Measurements from ENCODE around the gene TTYH2. TPM values are rescaled to one million over a fixed set of nuclear protein-coding genes. Genes with fewer than 3 reads are reported as not detected.
A peak's percentile ranks its signal among the peaks of the same experiment; 100 is the strongest.

Gene TTYH2
- total and polyA plus RNA-seq, 12 donors: 8.6 to 36.3 (median 24.8) TPM

DNA sequence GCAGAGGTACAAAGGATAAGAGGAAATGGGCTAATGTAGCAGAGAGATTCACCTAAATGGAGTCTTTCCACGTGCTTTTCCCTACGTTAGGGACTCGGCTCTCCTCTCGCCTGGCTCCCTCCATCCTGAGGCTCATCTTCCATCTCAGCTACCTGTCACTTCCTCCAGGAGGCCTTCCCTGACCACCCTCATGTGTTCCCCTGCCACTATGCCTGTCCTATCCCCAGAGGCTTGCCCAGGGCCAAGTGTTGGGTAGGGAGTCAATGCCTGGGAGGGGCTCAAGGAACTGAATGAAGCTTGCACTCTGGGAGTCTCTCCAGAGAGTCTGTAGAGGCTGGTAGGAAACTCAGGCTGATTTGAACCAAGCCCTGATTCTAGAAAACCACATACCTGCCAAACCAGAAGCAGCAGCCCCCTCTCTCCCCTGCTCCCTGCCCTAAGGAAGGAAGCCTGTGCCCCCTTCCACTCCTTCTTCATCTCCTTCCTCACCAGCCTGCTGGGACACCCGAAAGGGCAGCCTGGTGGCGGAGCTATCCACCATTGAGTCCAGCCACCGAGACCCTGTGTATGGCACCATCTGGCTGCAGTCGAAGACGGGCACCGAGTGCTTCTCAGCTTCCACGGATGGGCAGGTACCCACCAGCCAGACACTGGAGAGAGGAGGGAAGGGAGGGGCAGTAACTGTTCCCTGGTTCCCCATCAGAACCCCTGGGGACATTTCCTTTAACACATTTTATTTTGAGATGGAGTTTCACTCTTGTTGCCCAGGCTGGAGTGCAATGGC is 86.0 kb downstream of the TTYH2 start:
- peaks cover 0 to 5% (median 0%) of the 10 kb centered on the region in 7 donors for H3K27me3 ChIP-seq
- no peak overlapping the region for H3K27ac ChIP-seq
- no peak for DNase-seq
- no peak for TF ChIP-seq CTCF (IDR thresholded peaks at IDR 0.05)
- H3K4me1 ChIP-seq: peaks cover 0 to 22% (median 8%) of the 10 kb centered on the region in 9 donors
- no peak overlapping the region for H3K4me3 ChIP-seq
- intact Hi-C loops (cut with DNase I): loop anchor here in 8 of 10 donors (2.0 to 10.0 kb wide), 8 partner anchors 58 to 195 kb away; partner anchors contain the start of genes TTYH2 (in 3 of the 8) and BTBD17 (in 2 of the 8)
- 88 to 89% methylated on average over 11 of the region's 11 CpGs for WGBS, 2 donors
- no peak for ATAC-seq
- H3K9me3 ChIP-seq: peaks cover 0 to 3% (median 0%) of the 10 kb centered on the region in 11 donors
- H3K36me3 ChIP-seq: no peaks in the 10 kb centered on the region

GRCh38 chr17:74303305-74303704 is 89.9 kb downstream of the TTYH2 start:
- 90 to 92% methylated on average over 8 of the region's 8 CpGs for WGBS, 2 donors
- DNase-seq (no peak), ATAC-seq (no peak)
- H3K27ac ChIP-seq: no peak overlapping the region
- H3K4me1 ChIP-seq: peaks cover 0 to 12% (median 3%) of the 10 kb centered on the region in 9 donors
- peaks cover 0 to 11% (median 0%) of the 10 kb centered on the region in 11 donors for H3K9me3 ChIP-seq
- no peak for TF ChIP-seq CTCF (IDR thresholded peaks at IDR 0.05)
- no peaks in the 10 kb centered on the region for H3K36me3 ChIP-seq
- intact Hi-C loops (cut with DNase I): loop anchor here in 8 of 10 donors (2.0 to 10.0 kb wide), 8 partner anchors 54 to 191 kb away; partner anchors contain the start of gene BTBD17 (in 3 of the 8)
- no peak overlapping the region for H3K4me3 ChIP-seq
- H3K27me3 ChIP-seq: peaks cover 0 to 5% (median 0%) of the 10 kb centered on the region in 7 donors

DNA sequence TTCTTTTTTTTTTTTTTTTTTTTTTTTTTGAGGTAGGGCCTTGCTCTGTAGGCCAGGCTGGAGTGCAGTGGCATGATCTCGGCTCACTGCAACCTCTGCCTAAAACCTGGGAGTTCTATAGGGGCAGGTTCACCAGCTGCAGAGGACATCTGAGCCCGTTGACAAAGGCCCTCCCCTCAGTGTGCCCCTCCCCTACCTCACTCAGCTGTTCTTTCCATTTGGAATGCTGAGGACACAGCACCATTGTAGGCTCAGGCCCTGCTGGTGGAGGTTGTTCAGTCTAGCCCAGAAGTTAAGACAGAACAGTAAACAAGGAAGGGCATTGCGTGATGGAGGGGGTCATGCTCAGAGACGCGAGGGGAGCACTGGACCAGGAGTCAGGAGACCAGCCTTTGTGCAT is 90.8 kb downstream of the TTYH2 start:
- Histone ChIP-seq H3K27ac (no peak overlapping the region), H3K36me3 (no peaks in the 10 kb centered on the region), H3K27me3 (peaks cover 0 to 5% (median 0%) of the 10 kb centered on the region in 7 donors), H3K9me3 (peaks cover 0 to 11% (median 0%) of the 10 kb centered on the region in 11 donors), H3K4me1 (peaks cover 0 to 14% (median 4%) of the 10 kb centered on the region in 9 donors), H3K4me3 (no peak overlapping the region)
- WGBS, 2 donors: 77 to 85% methylated on average over 5 of the region's 5 CpGs
- TF ChIP-seq CTCF (IDR thresholded peaks at IDR 0.05): no peak
- intact Hi-C loops (cut with DNase I): loop anchor here in 7 of 10 donors (2.0 to 10.0 kb wide), 7 partner anchors 53 to 191 kb away; partner anchors contain the start of gene BTBD17 (in 3 of the 7)
- DNase-seq (no peak), ATAC-seq (no peak)

DNA sequence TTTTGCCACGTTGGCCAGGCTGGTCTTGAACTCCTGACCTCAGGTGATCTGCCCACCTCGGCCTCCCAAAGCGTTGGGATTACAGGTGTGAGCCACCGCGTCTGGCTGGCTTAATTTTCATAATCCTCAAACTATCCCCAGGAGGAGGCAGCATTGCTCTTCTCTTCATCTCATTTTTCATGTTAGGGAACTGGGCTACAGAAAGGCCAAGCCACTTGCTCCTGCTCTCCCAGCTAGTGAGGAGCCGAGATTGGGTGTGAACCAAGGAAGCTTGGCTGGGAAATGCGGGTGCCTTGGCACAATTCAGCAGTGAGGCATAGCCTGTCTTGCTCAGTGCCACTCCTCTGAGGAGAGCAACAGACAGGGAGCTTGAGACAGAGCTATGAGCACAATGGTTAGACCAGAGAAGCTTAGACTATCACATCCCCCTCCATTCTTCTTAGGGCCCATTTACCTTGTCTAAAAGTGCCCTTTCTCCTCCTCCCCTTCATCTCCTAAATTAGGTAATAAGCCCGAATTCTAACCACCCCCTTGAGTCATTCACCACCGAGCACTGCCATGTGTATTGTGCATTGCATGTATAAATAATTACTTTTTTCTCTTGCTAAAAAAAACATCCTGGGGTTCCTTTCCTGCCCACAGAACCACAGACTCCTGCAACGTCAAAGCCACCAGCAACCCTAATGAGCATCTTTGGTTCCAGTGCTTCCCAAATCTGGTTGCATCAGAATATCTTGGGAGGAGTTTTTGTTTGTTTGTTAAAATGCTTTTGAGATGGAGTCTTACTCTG is 92.7 kb downstream of the TTYH2 start:
- no peak overlapping the region for H3K27ac ChIP-seq
- H3K9me3 ChIP-seq: peaks cover 0 to 11% (median 0%) of the 10 kb centered on the region in 11 donors
- DNase-seq (no peak), ATAC-seq (peak in 1 of 8 donors; percentile 21)
- H3K4me3 ChIP-seq: no peak overlapping the region
- H3K27me3 ChIP-seq: no peaks in the 10 kb centered on the region
- peaks cover 0 to 14% (median 4%) of the 10 kb centered on the region in 9 donors for H3K4me1 ChIP-seq
- WGBS, 2 donors: 64 to 79% methylated on average over 10 of the region's 10 CpGs
- intact Hi-C loops (cut with DNase I): loop anchor here in 6 of 10 donors (2.0 to 10.0 kb wide), 4 partner anchors 46 to 189 kb away; partner anchors contain the start of gene BTBD17 (in 2 of the 6)
- no peaks in the 10 kb centered on the region for H3K36me3 ChIP-seq
- TF ChIP-seq CTCF (IDR thresholded peaks at IDR 0.05): peak in 5 of 9 donors; percentile 10 to 33 (median 23)
